VCaP (cell line): ENCODE data around the gene SLC8A3.

Experiments
- H3K27ac ChIP-seq: fragments of 450-650 bp; 2 replicates; pipeline ENCODE4 v1.5.1; 2017
- TF ChIP-seq, protein P1 (sequence below): fragments of 450-650 bp; conservative IDR thresholded peaks from 2 replicates; pipeline ENCODE4 v1.5.1; 2017; ENCODE audit warnings: mild to moderate bottlenecking, moderate library complexity

Gene SLC8A3

DNA sequence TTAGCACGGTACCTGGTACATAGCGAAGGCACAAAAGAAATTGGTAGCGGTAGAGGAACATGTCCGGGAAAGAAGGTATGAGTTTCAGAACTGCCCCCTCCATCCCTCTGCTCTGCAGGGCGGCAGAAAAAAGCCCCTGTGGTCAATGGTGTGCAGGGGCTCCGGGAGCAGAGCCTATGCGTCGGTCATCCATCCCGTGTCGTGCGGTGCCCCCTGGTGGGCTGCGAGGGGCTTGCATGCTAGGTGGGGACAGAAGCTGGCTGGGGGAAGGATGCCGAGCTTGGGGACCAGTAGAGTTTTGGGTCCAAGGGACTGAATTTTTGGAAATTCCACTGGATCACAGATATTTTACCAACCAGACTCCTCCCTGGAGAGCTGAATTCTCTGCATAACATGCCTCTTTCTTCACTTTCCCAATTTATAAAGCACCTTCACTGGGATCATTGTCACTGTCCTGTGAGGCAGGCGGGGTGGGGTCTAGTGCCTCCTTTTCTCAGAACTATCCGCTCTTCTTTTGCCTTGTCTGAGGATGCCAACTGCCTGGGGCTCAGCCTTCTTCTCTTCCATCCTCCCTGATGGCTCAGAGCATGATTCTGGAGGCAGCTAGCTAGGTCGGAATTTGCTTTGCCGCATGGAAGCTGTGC is 160.8 kb downstream of the SLC8A3 start:
- TF ChIP-seq, protein P1, sequence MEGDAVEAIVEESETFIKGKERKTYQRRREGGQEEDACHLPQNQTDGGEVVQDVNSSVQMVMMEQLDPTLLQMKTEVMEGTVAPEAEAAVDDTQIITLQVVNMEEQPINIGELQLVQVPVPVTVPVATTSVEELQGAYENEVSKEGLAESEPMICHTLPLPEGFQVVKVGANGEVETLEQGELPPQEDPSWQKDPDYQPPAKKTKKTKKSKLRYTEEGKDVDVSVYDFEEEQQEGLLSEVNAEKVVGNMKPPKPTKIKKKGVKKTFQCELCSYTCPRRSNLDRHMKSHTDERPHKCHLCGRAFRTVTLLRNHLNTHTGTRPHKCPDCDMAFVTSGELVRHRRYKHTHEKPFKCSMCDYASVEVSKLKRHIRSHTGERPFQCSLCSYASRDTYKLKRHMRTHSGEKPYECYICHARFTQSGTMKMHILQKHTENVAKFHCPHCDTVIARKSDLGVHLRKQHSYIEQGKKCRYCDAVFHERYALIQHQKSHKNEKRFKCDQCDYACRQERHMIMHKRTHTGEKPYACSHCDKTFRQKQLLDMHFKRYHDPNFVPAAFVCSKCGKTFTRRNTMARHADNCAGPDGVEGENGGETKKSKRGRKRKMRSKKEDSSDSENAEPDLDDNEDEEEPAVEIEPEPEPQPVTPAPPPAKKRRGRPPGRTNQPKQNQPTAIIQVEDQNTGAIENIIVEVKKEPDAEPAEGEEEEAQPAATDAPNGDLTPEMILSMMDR: peak; percentile 91
- no peak overlapping the region for H3K27ac ChIP-seq

DNA sequence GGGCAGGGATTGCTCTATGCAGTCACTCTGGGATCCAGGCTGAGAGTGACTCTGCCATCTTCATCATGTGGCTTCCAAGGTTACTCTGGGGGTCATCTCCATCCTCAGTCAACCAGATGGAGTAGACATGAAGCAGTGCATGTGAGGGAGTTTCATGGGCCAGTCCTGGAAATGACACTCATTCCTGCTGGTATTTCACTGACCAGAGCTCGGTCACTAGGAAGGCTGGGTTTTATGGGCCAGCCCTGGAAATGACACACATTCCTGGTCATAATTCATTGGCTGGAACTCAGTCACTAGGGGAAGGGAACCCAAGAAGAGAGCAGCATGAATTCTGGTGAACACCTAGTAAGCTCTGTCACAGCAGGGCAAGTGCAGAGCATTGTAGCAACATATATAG is 164.9 kb downstream of the SLC8A3 start:
- H3K27ac ChIP-seq: no peak overlapping the region
- TF ChIP-seq, protein P1: no peak

DNA sequence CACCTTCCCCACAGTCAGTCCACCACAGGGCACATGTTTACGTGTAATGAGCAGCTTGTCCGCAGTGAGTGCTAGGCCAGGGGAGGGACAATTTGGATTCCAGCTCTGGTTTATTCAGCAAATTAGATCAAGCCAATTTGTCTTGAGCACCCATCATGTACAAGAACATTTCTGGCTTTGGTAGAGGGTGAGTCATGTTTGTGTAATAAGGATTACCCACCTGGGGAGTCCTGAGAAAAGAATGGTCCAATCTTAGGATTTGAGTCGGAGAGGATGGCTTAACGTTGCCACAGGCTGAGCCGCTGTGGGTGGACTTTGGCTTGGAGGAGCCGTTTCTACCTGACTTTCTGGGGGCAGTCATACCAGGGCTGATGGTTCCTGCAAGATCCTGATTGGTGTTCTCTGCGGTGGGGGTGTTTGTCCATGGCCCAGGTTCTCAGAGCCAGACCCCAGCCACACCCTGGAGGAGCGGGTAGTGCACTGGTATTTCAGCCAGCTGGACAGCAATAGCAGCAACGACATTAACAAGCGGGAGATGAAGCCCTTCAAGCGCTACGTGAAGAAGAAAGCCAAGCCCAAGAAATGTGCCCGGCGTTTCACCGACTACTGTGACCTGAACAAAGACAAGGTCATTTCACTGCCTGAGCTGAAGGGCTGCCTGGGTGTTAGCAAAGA is 165.8 kb downstream of the SLC8A3 start:
- no peak overlapping the region for H3K27ac ChIP-seq
- TF ChIP-seq, protein P1: no peak

DNA sequence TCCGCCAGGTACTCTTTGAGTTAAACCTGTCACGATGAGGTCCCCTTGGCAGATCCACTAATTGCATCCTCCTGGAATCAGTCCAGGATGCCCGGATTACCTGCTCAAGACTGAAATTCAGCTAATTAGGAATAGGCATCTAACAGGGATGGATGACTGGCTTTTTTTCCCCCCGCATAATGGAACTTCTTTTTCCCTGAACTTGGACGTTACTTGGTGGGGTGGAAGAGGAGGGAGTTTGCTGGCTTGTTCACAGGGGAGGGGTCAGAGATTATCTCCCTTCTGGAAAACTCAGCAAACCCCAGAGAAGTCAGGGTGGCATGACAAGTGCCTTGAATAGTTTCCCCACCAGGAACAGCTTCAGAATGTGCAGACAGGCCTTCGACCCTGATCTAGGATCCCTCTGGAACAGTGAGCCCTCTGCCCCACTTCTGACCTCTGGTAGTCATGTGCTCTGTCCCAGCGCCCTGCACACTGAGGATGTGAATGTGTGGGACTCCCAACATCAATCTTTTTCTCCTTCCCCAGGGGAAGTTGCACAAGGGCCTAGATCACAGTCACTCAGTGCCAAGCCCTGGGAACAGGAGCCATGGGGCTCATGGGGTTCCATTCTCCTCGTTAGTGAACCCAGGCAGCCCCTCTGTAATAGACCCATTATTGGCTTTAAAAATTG is 167.1 kb downstream of the SLC8A3 start:
- no peak overlapping the region for H3K27ac ChIP-seq
- TF ChIP-seq, protein P1: no peak

DNA sequence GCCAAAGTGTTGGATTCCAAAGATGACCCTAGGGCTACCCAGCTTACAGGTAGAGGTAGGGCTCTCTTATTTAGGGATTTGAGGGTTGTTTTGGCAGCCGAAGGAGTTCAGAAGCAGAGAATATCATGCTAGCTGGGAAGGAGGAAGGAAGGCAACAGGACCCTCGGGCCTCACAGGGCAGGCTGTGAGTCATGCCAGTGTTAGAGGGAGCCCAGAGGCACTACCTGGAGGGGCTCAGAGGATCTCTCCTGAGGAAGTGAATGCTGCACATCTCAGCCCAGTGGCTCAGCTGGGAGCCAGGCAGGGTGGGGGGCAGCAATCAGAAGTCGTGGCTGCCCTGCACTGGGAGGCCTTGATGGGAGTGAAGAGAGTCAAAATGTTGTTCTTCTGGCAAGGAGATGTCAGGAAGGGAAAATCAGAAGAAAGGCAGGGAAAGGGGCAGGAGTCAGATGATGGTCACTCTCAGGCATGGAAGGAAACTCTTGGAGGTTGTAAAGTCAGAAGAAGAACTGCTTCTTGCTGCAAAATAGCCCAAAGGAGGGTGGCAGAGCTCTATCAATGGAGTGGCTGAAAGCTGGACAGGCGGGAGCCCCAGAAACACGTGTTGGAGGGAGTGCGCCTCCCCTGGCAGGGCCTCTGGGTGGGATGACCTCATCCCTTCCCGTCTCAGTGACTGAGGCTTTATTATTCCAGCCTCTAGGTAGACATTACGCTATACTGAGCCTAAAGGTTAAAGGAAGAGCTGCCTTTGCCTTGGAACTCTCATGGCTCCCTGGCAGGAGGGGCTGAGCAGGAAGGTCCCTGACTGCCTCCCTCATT is 168.2 kb downstream of the SLC8A3 start:
- H3K27ac ChIP-seq: no peak overlapping the region

DNA sequence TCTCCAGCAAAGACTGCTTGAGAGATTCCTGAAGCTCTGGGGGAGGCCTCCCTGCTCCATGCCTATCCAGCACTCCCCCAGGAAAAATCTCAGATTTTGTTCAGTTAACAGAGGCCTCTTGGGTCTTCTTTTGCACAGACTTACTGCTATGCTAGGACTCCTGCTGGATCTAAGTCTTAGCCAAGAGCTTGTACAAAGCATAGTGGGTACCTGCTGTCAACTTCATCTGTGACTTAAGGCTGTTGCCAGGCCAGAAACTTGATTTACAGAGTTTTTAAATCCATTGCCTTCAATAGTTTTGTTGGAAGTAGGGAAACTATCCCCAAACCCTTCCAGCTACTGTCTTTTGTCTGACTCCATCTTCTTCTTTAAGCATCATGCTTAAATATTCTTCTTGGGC is 169.1 kb downstream of the SLC8A3 start:
- TF ChIP-seq, protein P1: no peak
- no peak overlapping the region for H3K27ac ChIP-seq

More for the DNA sequence above, 168.2 kb downstream of the SLC8A3 start:
- TF ChIP-seq, protein P1: no peak
